Peyer's patch (tissue), 4 donors: ENCODE data around the gene SUV39H1.
"Not testable (repeated sequence)": the region's sequence is repeated elsewhere in the genome, so short reads cannot be mapped to it uniquely, and the experiment has no call there.

Source experiments
- POLR2A ChIP-seq, 2 donors: fragments of 450-650 bp; IDR thresholded peaks; one replicate each; pipeline ENCODE4 v1.5.1; 2017; ENCODE audit warnings: antibody characterized with exemption in 2 of 2, mild to moderate bottlenecking in 2 of 2, moderate library complexity in 2 of 2
- TF ChIP-seq, protein P1 (sequence below), 6 experiments: fragments of 450-650 bp in 4 of 6; fragments of 200-600 bp in 2 of 6; sonication (generic) in 1 of 6; IDR thresholded peaks; one replicate each; pipeline ENCODE4 v1.5.1; 2017 to 2019; ENCODE audit warnings: antibody characterized with exemption in 6 of 6, mild to moderate bottlenecking in 3 of 6, moderate library complexity in 1 of 6

DNA sequence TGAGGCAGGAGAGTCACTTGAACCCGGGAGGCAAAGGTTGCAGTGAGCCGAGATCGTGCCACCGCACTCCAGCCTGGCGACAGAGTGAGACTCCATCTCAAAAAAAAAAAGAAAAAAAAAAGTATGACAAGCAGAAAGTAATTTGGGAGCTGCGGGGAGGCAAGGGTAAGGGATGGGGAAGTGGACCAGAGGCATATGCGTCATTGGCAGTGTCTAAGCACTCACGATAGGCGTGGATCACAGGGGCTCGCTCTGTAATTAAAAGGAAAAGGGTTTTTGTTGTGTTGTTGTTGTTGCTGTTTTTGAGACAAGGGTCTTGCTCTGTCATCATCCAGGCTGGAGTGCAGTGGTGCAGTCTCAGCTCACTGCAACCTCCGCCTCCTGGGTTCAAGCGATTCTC is 13.7 kb upstream of the SUV39H1 start:
- TF ChIP-seq, protein P1, sequence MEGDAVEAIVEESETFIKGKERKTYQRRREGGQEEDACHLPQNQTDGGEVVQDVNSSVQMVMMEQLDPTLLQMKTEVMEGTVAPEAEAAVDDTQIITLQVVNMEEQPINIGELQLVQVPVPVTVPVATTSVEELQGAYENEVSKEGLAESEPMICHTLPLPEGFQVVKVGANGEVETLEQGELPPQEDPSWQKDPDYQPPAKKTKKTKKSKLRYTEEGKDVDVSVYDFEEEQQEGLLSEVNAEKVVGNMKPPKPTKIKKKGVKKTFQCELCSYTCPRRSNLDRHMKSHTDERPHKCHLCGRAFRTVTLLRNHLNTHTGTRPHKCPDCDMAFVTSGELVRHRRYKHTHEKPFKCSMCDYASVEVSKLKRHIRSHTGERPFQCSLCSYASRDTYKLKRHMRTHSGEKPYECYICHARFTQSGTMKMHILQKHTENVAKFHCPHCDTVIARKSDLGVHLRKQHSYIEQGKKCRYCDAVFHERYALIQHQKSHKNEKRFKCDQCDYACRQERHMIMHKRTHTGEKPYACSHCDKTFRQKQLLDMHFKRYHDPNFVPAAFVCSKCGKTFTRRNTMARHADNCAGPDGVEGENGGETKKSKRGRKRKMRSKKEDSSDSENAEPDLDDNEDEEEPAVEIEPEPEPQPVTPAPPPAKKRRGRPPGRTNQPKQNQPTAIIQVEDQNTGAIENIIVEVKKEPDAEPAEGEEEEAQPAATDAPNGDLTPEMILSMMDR (IDR thresholded peaks at IDR 0.05): not testable (repeated sequence)
- not testable (repeated sequence) for TF ChIP-seq POLR2A (IDR thresholded peaks at IDR 0.05)
